PC-9 (cell line): ENCODE data around the gene NUBPL. TPM values are rescaled to one million over a fixed set of nuclear protein-coding genes. Genes with fewer than 3 reads are reported as not detected.
"Not testable (repeated sequence)": the region's sequence is repeated elsewhere in the genome, so short reads cannot be mapped to it uniquely, and the experiment has no call there.

Source experiments
- BruUV-seq: library from RNA; stranded (reverse); fragments of 400-500 nt; replicated peaks from 2 replicates; lab custom pipeline; 2021; lab: Mats Ljungman, UMichigan
- CTCF ChIA-PET: fragments of 300-600 bp; sonication (Branson Sonifier 250); formaldehyde crosslinking; loops from one replicate; lab custom pipeline; 2022; ENCODE audit warnings: antibody characterized with exemption; lab: Charles Lee
- POLR2A ChIA-PET: fragments of 300-600 bp; sonication (Branson Sonifier 250); formaldehyde crosslinking; loops from one replicate; lab custom pipeline; 2022; ENCODE audit warnings: antibody characterized with exemption; ENCODE audit not compliant: unreplicated experiment; lab: Charles Lee
- DNase-seq, 2 experiments: peaks; one replicate each; pipeline versions ENCODE4 v3.0.0 to v3.0.0-alpha.2; 2015 to 2022; ENCODE audit warnings: mixed read lengths in 1 of 2
- H2AFZ ChIP-seq: fragments of 200-600 bp; sonication (generic); 2 replicates; pipeline ENCODE4 v1.8.1; 2017; ENCODE audit warnings: antibody characterized with exemption
- H3F3A ChIP-seq: fragments of 200-600 bp; sonication (generic); 2 replicates; pipeline ENCODE4 v1.8.1; 2017; ENCODE audit warnings: antibody characterized with exemption, mild to moderate bottlenecking, low read depth; ENCODE audit not compliant: insufficient read depth
- H3K27ac ChIP-seq: fragments of 200-600 bp; sonication (generic); 2 replicates; pipeline ENCODE4 v1.6.1; 2016; ENCODE audit warnings: mixed run types
- H3K27me3 ChIP-seq: fragments of 200-600 bp; sonication (generic); 2 replicates; pipeline ENCODE4 v1.6.1; 2016; ENCODE audit warnings: low read depth, mixed run types; ENCODE audit not compliant: insufficient read depth
- H3K36me3 ChIP-seq: fragments of 200-600 bp; sonication (generic); 2 replicates; pipeline ENCODE4 v1.6.1; 2016; ENCODE audit warnings: low read depth, mixed run types
- H3K4me1 ChIP-seq: fragments of 200-600 bp; sonication (generic); replicated peaks from 2 replicates; pipeline ENCODE4 v1.6.1; 2016; ENCODE audit warnings: mixed run types; ENCODE audit not compliant: insufficient read depth
- H3K4me2 ChIP-seq: fragments of 200-600 bp; sonication (generic); 2 replicates; pipeline ENCODE4 v1.6.1; 2017; ENCODE audit warnings: mixed run types
- H3K4me3 ChIP-seq: fragments of 200-600 bp; sonication (generic); 2 replicates; pipeline ENCODE4 v1.6.1; 2016; ENCODE audit warnings: mixed run types
- H3K79me2 ChIP-seq: fragments of 200-600 bp; sonication (generic); 2 replicates; pipeline ENCODE4 v1.6.1; 2017; ENCODE audit warnings: low read depth, mixed run types
- H3K9me2 ChIP-seq: fragments of 200-600 bp; sonication (generic); 2 replicates; pipeline ENCODE4 v1.8.1; 2017; ENCODE audit warnings: mild to moderate bottlenecking; ENCODE audit not compliant: insufficient read depth
- H3K9me3 ChIP-seq: fragments of 200-600 bp; sonication (generic); 2 replicates; pipeline ENCODE4 v1.8.1; 2016; ENCODE audit warnings: low read depth; ENCODE audit not compliant: insufficient read depth
- H4K20me1 ChIP-seq: fragments of 200-600 bp; sonication (generic); 2 replicates; pipeline ENCODE4 v1.8.1; 2017; ENCODE audit not compliant: insufficient read depth
- EZH2 ChIP-seq: fragments of 200-600 bp; sonication (generic); IDR thresholded peaks from 2 replicates; pipeline ENCODE4 v1.8.0; 2017; ENCODE audit warnings: antibody characterized with exemption, low read depth
- intact Hi-C: fragments of 100-400 bp; cut with micrococcal nuclease; formaldehyde crosslinking; loops from one replicate; pipeline ENCODE4 v1.10.0; 2022; ENCODE audit not compliant: unreplicated experiment
- total RNA-seq: library from RNA; stranded (reverse); gene quantifications from 2 replicates; pipeline ENCODE4 v1.2.3, GENCODE V29; 2021
- TF ChIP-seq, protein P1 (sequence below): fragments of 200-600 bp; sonication (generic); conservative IDR thresholded peaks from 2 replicates; pipeline ENCODE4 v1.6.1; 2017; ENCODE audit warnings: mixed run types, antibody characterized with exemption, mild to moderate bottlenecking, moderate library complexity

Gene NUBPL
- total RNA-seq, 1 experiment from 2014 or later = 14.6 TPM

DNA sequence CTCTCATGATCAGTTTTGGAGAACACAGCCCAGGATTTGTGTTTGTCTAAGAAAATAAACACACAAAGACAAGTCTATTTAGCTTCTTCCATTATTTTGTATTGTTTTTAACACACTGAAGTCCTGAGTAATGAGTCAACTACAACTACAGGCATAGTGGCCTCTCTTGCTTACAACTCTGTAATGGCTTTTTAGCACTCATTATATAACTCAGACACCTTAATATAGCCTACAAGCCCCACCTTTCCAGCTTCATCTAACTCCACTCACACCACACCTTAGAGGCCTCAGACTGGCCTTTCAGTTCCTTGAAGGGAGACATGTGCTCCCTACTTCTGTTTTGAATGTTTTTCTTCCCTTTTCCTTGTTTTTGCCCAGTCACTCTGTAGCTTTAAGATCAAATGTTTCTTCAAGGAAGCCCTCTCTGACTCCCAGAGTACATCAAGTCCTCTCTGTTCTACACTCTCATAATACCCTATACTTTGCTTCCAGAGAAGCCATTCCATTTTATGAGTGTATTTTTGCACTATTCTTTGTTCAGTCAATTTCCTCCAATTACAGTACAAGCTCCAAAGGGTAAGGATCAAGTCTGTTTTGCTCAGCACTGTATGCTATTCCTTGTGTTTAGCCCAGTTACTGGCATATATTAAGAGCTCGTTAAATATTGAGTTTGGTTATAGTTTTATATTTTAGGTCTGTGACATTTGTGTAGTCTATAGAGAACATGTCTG, 282.3 kb downstream of the NUBPL start:
- intact Hi-C loops = no loop called here

DNA sequence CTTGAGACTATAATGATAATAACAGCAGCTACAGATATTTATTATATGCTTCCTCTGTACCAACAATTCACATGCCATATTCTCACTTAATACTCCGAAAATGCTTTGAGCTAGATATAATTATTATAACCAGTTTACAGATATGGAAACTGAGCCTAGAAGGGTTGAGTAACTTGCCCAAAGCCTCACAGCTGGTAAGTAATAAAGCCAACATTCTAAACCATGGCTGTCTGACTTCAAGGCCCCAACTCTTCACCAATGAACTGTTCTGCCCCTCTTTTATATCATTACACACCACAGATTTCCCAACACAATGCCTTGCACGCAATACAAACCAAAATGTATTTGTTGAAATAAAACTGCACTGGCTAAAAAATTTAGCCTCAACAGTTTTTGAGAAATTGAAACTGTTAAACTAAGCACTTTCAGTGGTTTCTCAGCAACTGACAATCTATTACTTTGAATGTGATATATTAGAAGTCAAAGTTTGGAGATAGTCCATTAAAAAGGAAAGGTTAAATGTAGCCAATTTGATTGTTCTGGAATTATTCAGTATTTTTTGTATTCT, 293.4 kb downstream of the NUBPL start:
- H3K27ac ChIP-seq = no peak overlapping the region

More for the DNA sequence above, 282.3 kb downstream of the NUBPL start:
- POLR2A ChIA-PET = no interaction called here
- Histone ChIP-seq H3K4me3 (no peak overlapping the region), H3K79me2 (no peaks in the 10 kb centered on the region), H3K4me2 (no peak overlapping the region), H3K27ac (peak overlapping the region; percentile 39; the same call in 1 of the 2 replicates), H2AFZ (no peak overlapping the region), H3K36me3 (no peaks in the 10 kb centered on the region), H3F3A (no peaks in the 10 kb centered on the region; the same call in 1 of the 2 replicates), H3K27me3 (no peaks in the 10 kb centered on the region), H3K9me3 (no peaks in the 10 kb centered on the region), H4K20me1 (no peaks in the 10 kb centered on the region), H3K9me2 (no peaks in the 10 kb centered on the region), H3K4me1 (peaks cover 10% of the 10 kb centered on the region)
- CTCF ChIA-PET = no interaction called here
- no TSS peak for BruUV-seq
- DNase-seq = no peak
- TF ChIP-seq EZH2 = no peak
- TF ChIP-seq, protein P1, sequence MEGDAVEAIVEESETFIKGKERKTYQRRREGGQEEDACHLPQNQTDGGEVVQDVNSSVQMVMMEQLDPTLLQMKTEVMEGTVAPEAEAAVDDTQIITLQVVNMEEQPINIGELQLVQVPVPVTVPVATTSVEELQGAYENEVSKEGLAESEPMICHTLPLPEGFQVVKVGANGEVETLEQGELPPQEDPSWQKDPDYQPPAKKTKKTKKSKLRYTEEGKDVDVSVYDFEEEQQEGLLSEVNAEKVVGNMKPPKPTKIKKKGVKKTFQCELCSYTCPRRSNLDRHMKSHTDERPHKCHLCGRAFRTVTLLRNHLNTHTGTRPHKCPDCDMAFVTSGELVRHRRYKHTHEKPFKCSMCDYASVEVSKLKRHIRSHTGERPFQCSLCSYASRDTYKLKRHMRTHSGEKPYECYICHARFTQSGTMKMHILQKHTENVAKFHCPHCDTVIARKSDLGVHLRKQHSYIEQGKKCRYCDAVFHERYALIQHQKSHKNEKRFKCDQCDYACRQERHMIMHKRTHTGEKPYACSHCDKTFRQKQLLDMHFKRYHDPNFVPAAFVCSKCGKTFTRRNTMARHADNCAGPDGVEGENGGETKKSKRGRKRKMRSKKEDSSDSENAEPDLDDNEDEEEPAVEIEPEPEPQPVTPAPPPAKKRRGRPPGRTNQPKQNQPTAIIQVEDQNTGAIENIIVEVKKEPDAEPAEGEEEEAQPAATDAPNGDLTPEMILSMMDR = no peak

DNA sequence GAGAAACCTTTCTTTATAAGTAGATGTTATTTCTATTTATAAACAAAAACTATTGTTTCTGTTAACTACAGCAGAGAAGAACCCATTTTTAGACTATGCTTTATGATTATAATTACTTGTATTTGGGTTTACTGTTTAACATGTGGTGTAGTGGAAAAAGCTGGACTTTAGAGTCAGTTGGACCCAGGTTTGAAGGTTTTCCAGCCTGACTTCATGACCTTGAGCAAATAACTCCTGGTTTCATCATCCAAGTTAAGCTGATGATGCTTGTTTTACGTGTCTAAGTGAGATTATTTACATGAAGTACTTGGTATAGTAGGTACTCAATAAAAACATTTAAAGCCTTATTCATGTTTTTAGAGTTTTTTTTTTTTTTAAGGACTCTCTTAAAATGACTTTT, 294.1 kb downstream of the NUBPL start:
- H3F3A ChIP-seq = no peaks in the 10 kb centered on the region
- H3K9me3 ChIP-seq = no peaks in the 10 kb centered on the region
- TF ChIP-seq EZH2 = no peak
- TF ChIP-seq, protein P1 = no peak
- H3K27ac ChIP-seq = no peak overlapping the region
- H4K20me1 ChIP-seq = no peaks in the 10 kb centered on the region
- no peaks in the 10 kb centered on the region for H3K9me2 ChIP-seq
- H3K36me3 ChIP-seq = no peaks in the 10 kb centered on the region
- no peak overlapping the region for H3K4me3 ChIP-seq
- no peaks in the 10 kb centered on the region for H3K27me3 ChIP-seq
- no peak overlapping the region for H3K4me2 ChIP-seq
- H3K4me1 ChIP-seq = no peaks in the 10 kb centered on the region
- no peaks in the 10 kb centered on the region for H3K79me2 ChIP-seq
- intact Hi-C loops = no loop called here
- no peak for DNase-seq
- POLR2A ChIA-PET = no interaction called here
- no peak overlapping the region for H2AFZ ChIP-seq
- no TSS peak for BruUV-seq
- CTCF ChIA-PET = no interaction called here

More for the DNA sequence above, 293.4 kb downstream of the NUBPL start:
- Histone ChIP-seq H3K27me3 (no peaks in the 10 kb centered on the region), H3K9me3 (no peaks in the 10 kb centered on the region), H3F3A (no peaks in the 10 kb centered on the region), H3K4me2 (no peak overlapping the region), H3K4me3 (no peak overlapping the region), H3K4me1 (no peaks in the 10 kb centered on the region), H3K36me3 (no peaks in the 10 kb centered on the region), H2AFZ (no peak overlapping the region), H4K20me1 (no peaks in the 10 kb centered on the region), H3K79me2 (no peaks in the 10 kb centered on the region), H3K9me2 (no peaks in the 10 kb centered on the region)
- BruUV-seq = no TSS peak
- no peak for TF ChIP-seq EZH2
- TF ChIP-seq, protein P1 = no peak
- intact Hi-C loops = no loop called here
- ChIA-PET CTCF (no interaction called here), POLR2A (no interaction called here)
- no peak for DNase-seq

- H3K9me3 ChIP-seq, H2AFZ ChIP-seq, H3F3A ChIP-seq, BruUV-seq, H3K4me1 ChIP-seq, H3K27me3 ChIP-seq, POLR2A ChIA-PET, H3K27ac ChIP-seq, intact Hi-C loops, H3K36me3 ChIP-seq, H3K79me2 ChIP-seq, H3K4me3 ChIP-seq, H3K4me2 ChIP-seq, DNase-seq, H4K20me1 ChIP-seq, H3K9me2 ChIP-seq, CTCF ChIA-PET: not testable (repeated sequence)
These were observed 294.8 kb downstream of the NUBPL start for GRCh38 chr14:31856003-31856402.
